NCI-H526 treated with DMSO at 0.1 percent for 48 hours (cell line): ENCODE measurements around the gene RBMS1.

Experiments used
- DNase-seq: peaks from one replicate; lab custom pipeline; 2025; lab: John Stamatoyannopoulos, UW

The RBMS1 gene

DNA sequence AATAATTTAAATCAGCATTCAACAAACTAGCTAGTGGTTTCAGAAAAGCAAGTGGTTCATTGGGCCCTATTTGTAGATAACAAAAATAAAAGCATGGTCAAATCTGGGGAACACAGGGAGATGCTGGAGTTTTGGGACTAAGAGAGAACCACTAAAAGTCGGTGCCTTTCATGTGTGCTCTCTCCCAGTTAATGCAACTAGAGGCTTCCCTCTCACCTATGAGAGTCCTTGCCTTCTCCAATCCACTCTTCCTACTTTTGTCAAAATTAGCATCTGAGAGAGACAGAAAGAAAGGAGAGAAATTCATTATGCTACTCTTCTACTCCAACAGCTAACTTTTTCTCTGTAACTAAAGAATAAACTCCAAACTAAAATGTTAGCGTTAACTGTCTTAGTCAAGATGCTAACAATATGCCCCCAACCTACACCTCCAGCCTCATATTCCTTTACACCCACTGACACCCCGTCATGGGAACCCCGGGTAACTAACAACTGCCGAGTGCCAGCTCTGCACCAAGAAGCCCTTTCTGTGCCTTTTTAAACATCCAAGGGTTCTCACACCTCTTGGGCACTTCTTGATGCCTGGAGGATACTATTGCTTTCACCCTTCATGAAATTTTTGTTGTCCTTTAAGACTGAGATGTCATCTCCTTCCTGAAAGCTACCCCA, 133.4 kb downstream of the RBMS1 start:
- no peak for DNase-seq

- no peak for DNase-seq
Measured at GRCh38 chr2:160358046-160358445, 135.6 kb downstream of the RBMS1 start.

DNA sequence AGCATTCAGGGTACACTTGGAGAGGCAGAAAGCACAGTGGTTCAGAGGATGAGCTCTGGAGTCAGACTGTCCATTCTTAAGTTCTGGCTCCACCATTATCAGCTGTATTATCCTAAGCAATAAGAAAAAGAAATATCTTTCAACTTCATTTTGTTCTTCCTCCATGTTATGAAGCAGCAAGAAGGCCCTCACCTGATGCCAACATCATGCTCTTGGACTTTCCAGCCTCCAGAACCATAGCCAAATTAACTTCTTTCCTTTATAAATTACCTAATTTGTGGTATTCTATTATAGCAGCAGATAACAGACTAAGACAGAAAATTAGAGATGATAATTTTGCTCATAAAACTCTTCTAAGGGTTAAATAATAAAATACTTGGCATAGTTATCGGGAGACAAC, 137.1 kb downstream of the RBMS1 start:
- DNase-seq, result no peak

DNA sequence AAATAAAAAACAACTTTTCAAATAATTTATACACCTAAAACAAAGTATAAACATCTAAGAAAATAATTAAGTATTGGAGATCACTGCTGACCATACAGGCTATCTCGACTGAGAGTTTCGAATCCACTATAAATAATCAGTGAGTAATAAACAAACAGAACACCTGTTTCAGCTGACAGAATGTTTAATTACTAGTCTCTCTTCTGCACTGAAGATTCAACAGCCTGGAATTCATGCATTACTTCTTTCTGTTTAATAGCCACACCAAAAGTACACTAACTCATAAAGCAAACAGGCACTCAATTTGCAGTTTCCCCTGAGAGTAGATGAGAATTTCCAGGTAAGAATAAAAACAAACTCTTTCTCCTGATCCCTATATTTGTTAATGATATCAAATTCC, 138.5 kb downstream of the RBMS1 start:
- DNase-seq, result no peak

DNA sequence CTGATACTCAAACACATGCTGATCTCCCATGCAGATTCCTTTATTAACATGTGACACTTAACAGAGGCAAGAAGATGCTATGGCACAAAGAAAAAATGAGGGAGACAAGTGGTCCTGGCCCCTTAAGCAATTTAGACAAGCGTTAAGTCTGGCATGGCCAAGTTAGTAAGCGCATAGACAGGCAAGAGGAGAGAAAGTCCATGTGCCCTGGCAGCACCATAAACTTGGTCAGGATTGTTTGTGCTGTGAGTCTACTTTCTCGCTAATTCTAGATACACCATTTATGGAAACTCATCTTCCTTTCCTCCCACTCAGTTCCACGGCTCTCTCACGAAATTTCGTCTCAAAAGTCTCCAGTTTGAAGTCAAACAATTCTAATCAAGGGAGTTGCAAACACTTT, 138.9 kb downstream of the RBMS1 start:
- no peak for DNase-seq

DNA sequence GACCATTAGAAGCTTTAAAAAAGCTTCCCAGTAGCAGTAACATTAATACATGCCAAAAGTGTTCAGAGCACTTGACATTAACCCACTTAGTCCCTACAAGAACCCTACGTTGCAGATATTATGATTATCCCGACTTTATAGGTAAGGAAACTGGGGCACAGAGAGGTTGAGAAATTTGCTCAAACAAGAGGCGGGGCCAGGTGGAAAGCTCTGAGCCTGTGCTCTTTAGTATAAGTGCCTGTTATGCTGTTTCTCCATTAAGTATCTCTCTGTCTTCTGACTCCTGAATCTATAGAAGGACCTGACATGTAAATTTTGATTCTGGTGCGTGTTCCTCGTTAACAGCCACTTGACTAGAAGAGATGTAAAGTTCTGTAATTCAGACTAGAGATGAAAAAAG, 139.8 kb downstream of the RBMS1 start:
- no peak for DNase-seq

GRCh38 chr2:160353166-160353565, 140.4 kb downstream of the RBMS1 start:
- no peak for DNase-seq

- DNase-seq, result no peak
Measured at GRCh38 chr2:160352500-160352899, 141.1 kb downstream of the RBMS1 start.

- DNase-seq, result no peak
Measured at GRCh38 chr2:160351956-160352355, 141.7 kb downstream of the RBMS1 start.

DNA sequence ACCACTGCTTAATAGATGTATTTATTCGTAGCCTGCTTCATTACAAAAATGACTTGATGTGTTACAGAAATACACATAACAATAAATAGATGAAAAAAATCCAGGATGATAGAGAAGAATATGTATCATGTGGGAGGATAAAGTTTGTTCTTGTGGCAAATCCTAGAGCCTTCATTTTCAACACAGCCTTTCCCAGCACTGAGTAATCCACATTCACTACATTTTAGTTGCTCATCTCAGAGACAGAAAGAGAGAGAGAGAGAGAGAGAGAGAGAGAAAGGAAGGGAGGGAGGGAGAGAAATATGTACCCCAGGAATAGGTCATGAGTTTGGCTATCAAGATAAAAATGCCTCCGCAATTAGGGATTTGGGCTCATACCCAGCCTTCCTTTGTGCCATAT, 144.3 kb downstream of the RBMS1 start:
- no peak for DNase-seq

DNA sequence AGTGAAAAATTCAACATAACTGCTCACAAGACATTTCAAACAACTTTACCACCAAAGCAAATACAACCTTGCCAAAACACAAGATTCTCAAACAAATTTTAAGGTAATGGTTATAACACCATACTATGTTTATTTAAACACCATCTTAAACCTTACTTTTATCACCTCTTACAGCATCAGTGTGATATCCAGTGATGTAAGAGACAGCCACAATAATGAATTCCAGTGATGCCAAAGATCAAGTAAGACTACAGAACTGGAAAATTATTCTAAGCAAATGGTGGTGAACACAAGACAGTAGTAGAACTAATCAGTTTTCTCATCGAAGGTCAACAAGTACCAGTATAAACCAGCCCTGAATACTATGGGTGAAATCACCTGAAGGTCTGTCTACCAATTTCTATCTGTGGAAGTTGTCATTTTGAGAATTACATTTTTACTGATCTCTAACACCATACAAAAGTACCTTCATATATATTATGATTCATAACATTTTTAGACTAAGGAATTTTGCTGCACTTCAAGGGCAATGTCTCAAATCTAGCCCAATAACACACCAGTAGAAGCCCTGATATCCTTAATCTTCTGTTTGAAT, 146.2 kb downstream of the RBMS1 start:
- no peak for DNase-seq

GRCh38 chr2:160345071-160345764, 148.4 kb downstream of the RBMS1 start:
- DNase-seq, result no peak

DNA sequence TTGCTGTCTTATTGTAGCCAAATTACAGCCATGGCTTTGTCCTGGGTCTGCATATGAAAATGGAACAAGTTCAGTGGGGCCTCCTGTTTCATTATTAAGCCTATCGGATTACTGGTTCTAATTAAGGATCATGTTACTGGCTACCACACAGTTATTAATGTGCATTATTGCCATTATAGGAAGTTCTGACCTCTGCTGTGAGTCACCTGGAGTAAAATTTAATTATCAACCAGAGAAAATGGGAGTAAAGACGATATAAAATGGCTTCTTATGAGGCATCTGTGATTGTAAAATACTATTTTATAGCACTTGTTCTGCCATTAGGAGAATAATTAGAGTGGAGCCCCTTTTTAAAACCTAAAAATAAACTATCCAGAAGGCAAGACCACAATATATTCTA, 150.2 kb downstream of the RBMS1 start:
- DNase-seq, result no peak

GRCh38 chr2:160339726-160340125, 153.9 kb downstream of the RBMS1 start:
- no peak for DNase-seq

GRCh38 chr2:160338901-160339685, 154.5 kb downstream of the RBMS1 start:
- no peak for DNase-seq

- no peak for DNase-seq
Measured at GRCh38 chr2:160337728-160338127, 155.9 kb downstream of the RBMS1 start.

DNA sequence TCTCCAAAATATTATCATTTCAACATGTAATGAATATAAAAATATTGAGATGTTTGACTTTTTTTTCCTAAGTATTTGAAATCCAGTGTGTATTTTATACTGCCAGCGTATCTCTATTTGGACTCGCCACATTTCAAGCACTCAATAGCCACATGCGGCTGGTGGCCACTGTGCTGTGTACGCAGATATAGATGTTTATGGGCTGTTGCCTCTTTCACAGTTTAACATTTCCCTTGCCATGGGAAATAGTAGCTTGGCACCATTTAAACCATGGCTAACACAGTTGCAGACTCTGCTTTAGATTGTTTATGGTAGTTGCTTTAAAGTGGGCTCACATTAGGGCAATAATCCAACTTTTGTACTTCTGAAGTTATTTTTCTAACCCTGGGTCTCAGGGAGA, 157.0 kb downstream of the RBMS1 start:
- DNase-seq, result no peak

DNA sequence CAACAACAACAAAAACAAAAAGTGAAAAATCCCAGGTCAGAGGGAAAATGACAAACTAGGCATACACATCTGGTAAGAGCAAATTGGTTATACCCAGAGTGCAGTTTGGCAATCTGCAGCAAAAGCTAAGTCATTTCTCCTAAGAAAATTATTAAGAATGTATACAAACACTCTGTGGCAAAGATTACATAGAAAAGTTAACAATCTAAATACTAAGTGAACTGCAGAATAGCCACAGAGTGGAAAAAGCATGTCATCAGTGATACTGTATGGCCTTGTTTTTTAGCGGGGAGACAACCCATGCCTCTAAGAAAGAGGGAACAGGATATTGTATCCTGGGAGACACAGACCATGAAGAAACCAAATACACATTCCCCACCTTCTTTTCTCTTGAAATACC, 157.5 kb downstream of the RBMS1 start:
- DNase-seq, result no peak

- no peak for DNase-seq
Measured at GRCh38 chr2:160335441-160335840, 158.2 kb downstream of the RBMS1 start.

DNA sequence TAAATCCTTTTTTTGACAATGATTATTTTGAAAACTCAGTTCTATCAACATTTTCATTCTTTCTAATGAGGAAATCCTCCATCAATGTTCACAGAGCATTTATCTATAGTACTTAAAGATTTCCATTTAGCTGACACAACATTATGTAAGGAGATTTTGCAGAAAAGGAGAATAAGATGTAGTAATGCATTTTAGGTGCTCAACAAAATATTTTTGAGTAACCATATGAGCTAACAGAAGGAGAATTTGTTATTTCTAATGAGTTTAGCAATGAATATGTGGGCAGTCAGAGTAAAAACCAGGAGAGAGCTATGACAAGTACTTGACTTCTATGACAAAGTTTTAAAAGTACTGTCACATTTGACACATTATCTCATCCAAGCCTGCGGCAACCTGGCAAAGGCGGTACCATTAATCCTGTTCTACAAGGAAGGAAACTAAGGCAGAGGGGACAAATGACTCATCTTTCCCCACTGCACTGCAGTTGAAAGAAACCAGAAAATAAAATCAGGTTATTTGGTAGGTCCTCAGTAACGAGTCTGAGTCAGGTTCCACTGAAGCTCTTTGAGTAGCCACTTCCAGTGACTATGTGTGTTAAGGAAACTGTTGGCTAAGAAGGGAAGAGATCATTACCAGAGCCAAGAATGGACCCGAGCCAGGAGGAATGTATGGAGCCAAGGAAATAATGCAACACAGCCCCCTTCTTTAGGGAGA, 159.4 kb downstream of the RBMS1 start:
- DNase-seq, result no peak

DNA sequence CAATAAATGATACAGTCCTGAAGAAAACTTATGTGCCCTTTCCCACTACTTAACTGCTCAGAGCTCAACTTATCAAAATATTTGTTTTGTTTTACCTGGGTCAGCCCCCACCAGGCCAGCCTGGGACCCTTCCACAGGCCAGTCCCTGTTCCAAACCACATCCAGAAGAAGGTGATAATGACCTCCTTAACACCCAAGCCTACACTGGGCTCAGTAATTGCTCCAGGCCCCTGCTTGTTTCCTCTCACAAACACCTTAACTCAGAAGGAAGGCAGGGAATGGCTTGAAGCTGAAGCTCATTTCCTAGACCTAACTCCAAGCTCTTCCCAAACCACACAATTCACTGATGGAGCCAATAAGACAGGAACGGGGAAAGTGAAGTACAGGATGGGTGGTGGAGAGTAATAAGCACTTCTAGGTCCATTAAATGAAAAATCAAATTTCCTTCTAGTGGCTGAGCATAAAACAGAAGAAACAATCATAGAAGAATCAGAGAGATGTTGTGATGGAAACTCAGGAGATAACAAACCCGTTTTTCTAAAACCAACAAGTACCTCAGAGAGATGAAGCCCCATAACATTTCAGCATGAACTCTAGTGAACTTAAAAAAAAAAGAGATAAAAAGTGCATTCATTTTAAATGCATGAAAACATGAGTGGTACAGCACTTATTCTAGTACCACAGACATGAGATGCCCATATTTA, 160.1 kb downstream of the RBMS1 start:
- DNase-seq, result no peak

GRCh38 chr2:160332318-160332717, 161.3 kb downstream of the RBMS1 start:
- no peak for DNase-seq
